ENCODE results near the gene MGP. TPM values are rescaled to one million over a fixed set of nuclear protein-coding genes. Genes with fewer than 3 reads are reported as not detected.

The MGP gene
- total and polyA plus RNA-seq, 2 of the 13 experiments (the other 11 are each of a cell fraction or from before 2014, with no cell fraction given): not detected

GRCh38 chr12:14840616-14841015 lies 45.0 kb downstream of the MGP start (continued):
- TF ChIP-seq KAT8 (CRISPR knock-in tag; IDR thresholded peaks at IDR 0.05) (no peak), NFKBIZ (CRISPR knock-in tag; IDR thresholded peaks at IDR 0.05) (no peak), JUND (CRISPR knock-in tag; IDR thresholded peaks at IDR 0.05) (no peak), E2F1 (CRISPR knock-in tag; IDR thresholded peaks at IDR 0.05) (no peak), SIX4 (CRISPR knock-in tag; IDR thresholded peaks at IDR 0.05) (0 out of 2 replicates have a peak, but pooled peaks have one; percentile 12), AFF4 (CRISPR knock-in tag; IDR thresholded peaks at IDR 0.05) (no peak), TSC22D2 (CRISPR knock-in tag; IDR thresholded peaks at IDR 0.05; ENCODE audit: borderline replicate concordance) (no peak), ZNF614 (CRISPR knock-in tag; IDR thresholded peaks at IDR 0.05; ENCODE audit: borderline replicate concordance) (0 out of 2 replicates have a peak, but pooled peaks have one; percentile 59), AGO1 (IDR thresholded peaks at IDR 0.05; ENCODE audit: low read depth, low read length, poor library complexity, severe bottlenecking) (no peak), BCL6 (CRISPR knock-in tag; IDR thresholded peaks at IDR 0.05) (no peak), CEBPB (IDR thresholded peaks at IDR 0.05; ENCODE audit: borderline replicate concordance, low read depth, low read length) (no peak), SOX6 (IDR thresholded peaks at IDR 0.05) (no peak), SOX6 (CRISPR knock-in tag; IDR thresholded peaks at IDR 0.05) (peak; percentile 39; the same call in 1 of the 2 replicates), NFRKB (IDR thresholded peaks at IDR 0.05) (no peak), KAT2B (IDR thresholded peaks at IDR 0.05; ENCODE audit: borderline replicate concordance, low read depth, low read length) (no peak)
- TF ChIP-seq, protein P1, sequence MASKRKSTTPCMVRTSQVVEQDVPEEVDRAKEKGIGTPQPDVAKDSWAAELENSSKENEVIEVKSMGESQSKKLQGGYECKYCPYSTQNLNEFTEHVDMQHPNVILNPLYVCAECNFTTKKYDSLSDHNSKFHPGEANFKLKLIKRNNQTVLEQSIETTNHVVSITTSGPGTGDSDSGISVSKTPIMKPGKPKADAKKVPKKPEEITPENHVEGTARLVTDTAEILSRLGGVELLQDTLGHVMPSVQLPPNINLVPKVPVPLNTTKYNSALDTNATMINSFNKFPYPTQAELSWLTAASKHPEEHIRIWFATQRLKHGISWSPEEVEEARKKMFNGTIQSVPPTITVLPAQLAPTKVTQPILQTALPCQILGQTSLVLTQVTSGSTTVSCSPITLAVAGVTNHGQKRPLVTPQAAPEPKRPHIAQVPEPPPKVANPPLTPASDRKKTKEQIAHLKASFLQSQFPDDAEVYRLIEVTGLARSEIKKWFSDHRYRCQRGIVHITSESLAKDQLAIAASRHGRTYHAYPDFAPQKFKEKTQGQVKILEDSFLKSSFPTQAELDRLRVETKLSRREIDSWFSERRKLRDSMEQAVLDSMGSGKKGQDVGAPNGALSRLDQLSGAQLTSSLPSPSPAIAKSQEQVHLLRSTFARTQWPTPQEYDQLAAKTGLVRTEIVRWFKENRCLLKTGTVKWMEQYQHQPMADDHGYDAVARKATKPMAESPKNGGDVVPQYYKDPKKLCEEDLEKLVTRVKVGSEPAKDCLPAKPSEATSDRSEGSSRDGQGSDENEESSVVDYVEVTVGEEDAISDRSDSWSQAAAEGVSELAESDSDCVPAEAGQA (IDR thresholded peaks at IDR 0.05; ENCODE audit: low read depth): no peak
- TF ChIP-seq, protein P1 (CRISPR knock-in tag; IDR thresholded peaks at IDR 0.05; ENCODE audit: borderline replicate concordance): no peak
- TF ChIP-seq, protein P2, sequence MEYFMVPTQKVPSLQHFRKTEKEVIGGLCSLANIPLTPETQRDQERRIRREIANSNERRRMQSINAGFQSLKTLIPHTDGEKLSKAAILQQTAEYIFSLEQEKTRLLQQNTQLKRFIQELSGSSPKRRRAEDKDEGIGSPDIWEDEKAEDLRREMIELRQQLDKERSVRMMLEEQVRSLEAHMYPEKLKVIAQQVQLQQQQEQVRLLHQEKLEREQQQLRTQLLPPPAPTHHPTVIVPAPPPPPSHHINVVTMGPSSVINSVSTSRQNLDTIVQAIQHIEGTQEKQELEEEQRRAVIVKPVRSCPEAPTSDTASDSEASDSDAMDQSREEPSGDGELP (IDR thresholded peaks at IDR 0.05; ENCODE audit: borderline replicate concordance, low read depth): peak; percentile 54; the same call in 1 of the 2 replicates
- TF ChIP-seq, protein P3, sequence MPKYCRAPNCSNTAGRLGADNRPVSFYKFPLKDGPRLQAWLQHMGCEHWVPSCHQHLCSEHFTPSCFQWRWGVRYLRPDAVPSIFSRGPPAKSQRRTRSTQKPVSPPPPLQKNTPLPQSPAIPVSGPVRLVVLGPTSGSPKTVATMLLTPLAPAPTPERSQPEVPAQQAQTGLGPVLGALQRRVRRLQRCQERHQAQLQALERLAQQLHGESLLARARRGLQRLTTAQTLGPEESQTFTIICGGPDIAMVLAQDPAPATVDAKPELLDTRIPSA (CRISPR knock-in tag; IDR thresholded peaks at IDR 0.05; ENCODE audit: borderline replicate concordance): no peak
